ENCODE measurements around the gene CEMIP. TPM values are rescaled to one million over a fixed set of nuclear protein-coding genes. Genes with fewer than 3 reads are reported as not detected.
"Not testable (repeated sequence)": the region's sequence is repeated elsewhere in the genome, so short reads cannot be mapped to it uniquely, and the experiment has no call there.

The CEMIP gene
- total RNA-seq, 6 experiments from 2014 or later: 5.8 to 53.2 (median 48.3) TPM

DNA sequence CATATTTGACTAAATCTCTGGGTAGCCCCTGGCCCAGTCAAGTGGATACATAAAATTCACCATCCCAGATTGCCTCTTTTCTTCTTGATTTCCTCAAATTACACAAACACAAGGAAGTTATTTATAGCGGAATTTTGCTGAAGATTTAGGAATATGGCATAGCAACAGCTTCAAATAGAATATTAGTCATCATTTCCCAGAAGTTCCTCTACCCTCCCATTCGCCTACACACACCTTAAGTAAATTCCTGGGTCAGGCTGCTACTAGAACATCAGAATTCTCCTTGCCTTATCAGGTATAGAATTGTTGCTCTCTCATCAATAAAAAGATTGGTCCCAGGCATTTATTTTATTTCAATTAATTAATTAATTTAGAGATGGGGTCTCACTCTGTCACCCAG, 178.8 kb downstream of the CEMIP start:
- no peak for DNase-seq
- Mint-ChIP-seq H3K36me3 (ENCODE audit: low read depth) (peaks cover 35% of the 10 kb centered on the region), H3K9me3 (no peaks in the 10 kb centered on the region), H3K4me1 (ENCODE audit: low read depth) (peaks cover 30% of the 10 kb centered on the region), H3K27me3 (ENCODE audit: insufficient read depth) (peaks cover 8% of the 10 kb centered on the region), H3K27ac (no peak overlapping the region), H3K4me3 (no peak overlapping the region)
- TF ChIP-seq, protein P1, sequence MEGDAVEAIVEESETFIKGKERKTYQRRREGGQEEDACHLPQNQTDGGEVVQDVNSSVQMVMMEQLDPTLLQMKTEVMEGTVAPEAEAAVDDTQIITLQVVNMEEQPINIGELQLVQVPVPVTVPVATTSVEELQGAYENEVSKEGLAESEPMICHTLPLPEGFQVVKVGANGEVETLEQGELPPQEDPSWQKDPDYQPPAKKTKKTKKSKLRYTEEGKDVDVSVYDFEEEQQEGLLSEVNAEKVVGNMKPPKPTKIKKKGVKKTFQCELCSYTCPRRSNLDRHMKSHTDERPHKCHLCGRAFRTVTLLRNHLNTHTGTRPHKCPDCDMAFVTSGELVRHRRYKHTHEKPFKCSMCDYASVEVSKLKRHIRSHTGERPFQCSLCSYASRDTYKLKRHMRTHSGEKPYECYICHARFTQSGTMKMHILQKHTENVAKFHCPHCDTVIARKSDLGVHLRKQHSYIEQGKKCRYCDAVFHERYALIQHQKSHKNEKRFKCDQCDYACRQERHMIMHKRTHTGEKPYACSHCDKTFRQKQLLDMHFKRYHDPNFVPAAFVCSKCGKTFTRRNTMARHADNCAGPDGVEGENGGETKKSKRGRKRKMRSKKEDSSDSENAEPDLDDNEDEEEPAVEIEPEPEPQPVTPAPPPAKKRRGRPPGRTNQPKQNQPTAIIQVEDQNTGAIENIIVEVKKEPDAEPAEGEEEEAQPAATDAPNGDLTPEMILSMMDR (IDR thresholded peaks at IDR 0.05): no peak

DNA sequence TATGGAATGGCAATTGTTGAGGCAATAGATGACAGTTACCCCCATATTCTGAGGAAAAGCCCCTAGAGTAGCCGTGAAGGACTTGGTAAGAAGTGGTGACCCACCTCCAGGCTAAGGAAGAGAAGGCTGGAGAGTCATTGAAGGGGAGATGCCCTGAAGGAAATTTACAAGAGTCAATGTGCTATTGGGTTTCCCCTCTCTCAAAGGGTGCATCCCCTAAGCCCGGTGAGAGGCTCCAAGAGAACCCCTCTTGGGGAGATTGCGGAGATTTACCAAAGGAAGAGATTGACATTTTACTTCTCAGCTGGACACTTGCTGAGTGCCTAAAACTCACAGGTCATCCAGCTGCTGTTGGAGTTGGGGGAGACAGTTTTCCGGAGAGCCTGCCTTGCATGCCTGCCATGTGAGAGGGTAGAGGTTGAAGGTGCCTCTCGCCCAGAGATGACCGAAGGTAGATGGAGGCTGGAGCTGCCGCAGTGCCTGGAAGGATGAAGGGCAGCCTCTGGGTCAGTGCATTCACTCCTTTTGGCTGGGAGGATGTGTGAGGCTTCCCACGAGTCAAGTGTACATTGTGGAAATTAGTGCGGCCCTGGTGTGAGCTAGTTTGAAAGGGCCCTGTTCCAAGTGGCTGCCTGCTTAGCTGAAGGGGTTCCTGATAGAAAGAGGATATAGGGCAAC, 179.8 kb downstream of the CEMIP start:
- peaks cover 2% of the 10 kb centered on the region for H3K9me3 Mint-ChIP-seq
- no peak overlapping the region for H3K4me3 Mint-ChIP-seq
- H3K27ac Mint-ChIP-seq: no peak overlapping the region
- H3K4me1 Mint-ChIP-seq (ENCODE audit: low read depth): peaks cover 25% of the 10 kb centered on the region
- H3K27me3 Mint-ChIP-seq (ENCODE audit: insufficient read depth): peaks cover 4% of the 10 kb centered on the region
- DNase-seq: no peak
- TF ChIP-seq, protein P1 (IDR thresholded peaks at IDR 0.05): no peak
- peaks cover 32% of the 10 kb centered on the region for H3K36me3 Mint-ChIP-seq (ENCODE audit: low read depth)

DNA sequence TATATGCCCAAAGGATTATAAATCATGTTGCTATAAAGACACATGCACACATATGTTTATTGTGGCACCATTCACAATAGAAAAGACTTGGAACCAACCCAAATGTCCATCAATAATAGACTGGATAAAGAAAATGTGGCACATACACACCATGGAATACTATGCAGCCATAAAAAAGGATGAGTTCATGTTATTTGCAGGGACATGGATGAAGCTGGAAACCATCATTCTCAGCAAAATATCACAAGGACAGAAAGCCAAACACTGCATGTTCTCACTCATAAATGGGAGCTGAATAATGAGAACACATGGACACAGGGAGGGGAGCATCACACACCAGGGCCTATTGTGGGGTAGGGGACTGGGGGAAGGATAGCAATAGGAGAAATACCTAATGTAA, 186.3 kb downstream of the CEMIP start:
- not testable (repeated sequence) for H3K27ac Mint-ChIP-seq; H3K27me3 Mint-ChIP-seq (ENCODE audit: insufficient read depth); H3K4me3 Mint-ChIP-seq; DNase-seq
- H3K36me3 Mint-ChIP-seq (ENCODE audit: low read depth): peaks cover 27% of the 10 kb centered on the region
- peaks cover 21% of the 10 kb centered on the region for H3K4me1 Mint-ChIP-seq (ENCODE audit: low read depth)
- H3K9me3 Mint-ChIP-seq: peaks cover 18% of the 10 kb centered on the region

DNA sequence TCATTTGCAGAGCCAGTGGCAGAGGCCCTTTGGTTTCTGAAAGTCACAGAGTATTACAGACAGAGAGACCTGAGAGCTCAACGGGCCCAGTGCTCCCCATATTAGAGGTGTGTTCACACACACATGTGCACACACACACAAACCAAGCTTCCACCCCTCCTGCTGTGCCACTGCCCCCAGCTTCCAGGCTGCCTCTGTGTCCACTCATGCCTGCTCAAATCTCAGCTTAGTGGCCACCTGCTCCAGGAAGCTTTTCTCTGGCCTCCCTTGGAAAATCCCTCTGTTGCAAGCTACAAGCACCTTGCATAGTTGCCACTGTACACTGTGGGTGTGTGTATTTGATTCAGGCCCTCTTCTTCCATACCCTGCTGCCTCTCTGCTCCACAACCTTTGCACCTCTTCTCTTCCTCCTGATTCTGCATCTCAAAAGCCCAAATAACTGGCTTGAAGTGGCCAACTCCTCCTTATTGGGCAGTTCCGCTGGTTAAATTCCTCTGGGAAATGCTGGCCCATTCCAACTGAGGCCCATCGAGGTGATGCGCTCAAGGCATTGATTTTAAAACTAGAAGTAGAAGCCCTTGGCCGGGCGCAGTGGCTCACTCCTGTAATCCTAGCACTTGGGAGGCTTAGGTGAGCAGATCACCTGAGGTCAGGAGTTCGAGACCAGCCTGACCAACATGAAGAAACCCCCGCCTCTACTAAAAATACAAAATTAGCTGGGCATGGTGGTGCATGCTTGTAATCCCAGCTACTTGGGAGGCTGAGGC, 187.4 kb downstream of the CEMIP start:
- Mint-ChIP-seq H3K4me1 (ENCODE audit: low read depth) (peaks cover 23% of the 10 kb centered on the region), H3K27ac (no peak overlapping the region), H3K27me3 (ENCODE audit: insufficient read depth) (peaks cover 4% of the 10 kb centered on the region), H3K4me3 (no peak overlapping the region), H3K9me3 (peaks cover 18% of the 10 kb centered on the region), H3K36me3 (ENCODE audit: low read depth) (peaks cover 27% of the 10 kb centered on the region)
- no peak for DNase-seq
- TF ChIP-seq, protein P1 (IDR thresholded peaks at IDR 0.05): no peak

DNA sequence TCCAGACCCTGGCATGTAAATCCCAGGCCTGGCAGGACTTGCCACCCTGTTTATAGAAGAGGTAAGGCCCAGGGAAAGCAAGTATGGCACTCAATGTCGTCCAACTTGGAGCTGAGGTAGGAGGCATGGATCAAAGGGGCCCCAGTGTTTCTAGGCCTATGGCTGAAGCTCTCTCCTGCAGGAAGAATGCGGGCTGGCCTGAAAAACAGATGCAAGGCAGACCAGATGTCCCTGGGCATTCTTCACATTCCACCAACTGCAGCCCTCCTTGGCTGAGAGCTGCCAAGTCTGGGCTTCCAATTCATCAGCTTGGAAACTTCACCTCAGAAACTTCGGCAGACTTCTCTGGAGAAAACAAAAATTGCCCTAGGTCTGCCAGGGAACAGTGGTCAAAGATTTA, 188.3 kb downstream of the CEMIP start:
- H3K4me3 Mint-ChIP-seq: no peak overlapping the region
- H3K27ac Mint-ChIP-seq: no peak overlapping the region
- peaks cover 4% of the 10 kb centered on the region for H3K27me3 Mint-ChIP-seq (ENCODE audit: insufficient read depth)
- peak; percentile 24 for DNase-seq
- TF ChIP-seq, protein P1 (IDR thresholded peaks at IDR 0.05): no peak
- H3K9me3 Mint-ChIP-seq: peaks cover 18% of the 10 kb centered on the region
- peaks cover 23% of the 10 kb centered on the region for H3K4me1 Mint-ChIP-seq (ENCODE audit: low read depth)
- H3K36me3 Mint-ChIP-seq (ENCODE audit: low read depth): peaks cover 25% of the 10 kb centered on the region

DNA sequence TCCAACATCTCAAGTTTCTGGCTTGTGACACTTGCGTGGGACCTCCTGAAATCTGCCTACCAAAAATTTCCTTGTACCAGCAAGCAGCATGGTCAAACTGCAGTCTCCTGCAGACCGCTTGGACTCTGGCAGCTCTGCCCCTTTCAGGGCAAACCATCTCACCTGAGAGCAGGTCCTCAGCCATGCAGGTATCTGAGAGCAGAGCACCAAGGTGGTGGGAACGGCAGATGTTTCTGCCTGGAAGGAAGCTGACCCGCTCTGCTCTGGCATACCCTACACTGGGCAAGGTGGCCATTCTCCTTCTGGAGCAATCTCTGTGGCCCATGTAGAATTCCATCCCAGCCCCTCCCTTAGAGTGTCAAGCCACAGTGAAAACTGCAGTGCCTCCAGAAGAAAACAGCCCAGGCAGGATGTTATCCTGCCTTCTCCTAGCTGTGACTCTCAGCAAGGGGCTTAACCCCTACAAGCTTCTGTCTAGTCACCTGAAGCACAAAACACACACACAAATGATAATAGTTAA, 188.9 kb downstream of the CEMIP start:
- no peak for DNase-seq
- Mint-ChIP-seq H3K27ac (no peak overlapping the region), H3K27me3 (ENCODE audit: insufficient read depth) (peaks cover 4% of the 10 kb centered on the region), H3K36me3 (ENCODE audit: low read depth) (peaks cover 20% of the 10 kb centered on the region), H3K4me1 (ENCODE audit: low read depth) (peaks cover 23% of the 10 kb centered on the region), H3K9me3 (peaks cover 18% of the 10 kb centered on the region), H3K4me3 (no peak overlapping the region)
- TF ChIP-seq, protein P1 (IDR thresholded peaks at IDR 0.05): no peak

All from HFFc6 (cell line).